ENCODE measurements around the gene RAB40A.

RAB40A gene

GRCh38 chrX:103524747-103525146, 5.5 kb upstream of the RAB40A start (continued):
- TF ChIP-seq KLF10 (tag by site-specific recombination; IDR thresholded peaks at IDR 0.05) (no peak), ZNF174 (tag by site-specific recombination; IDR thresholded peaks at IDR 0.05) (no peak), ZNF202 (tag by site-specific recombination; IDR thresholded peaks at IDR 0.05; ENCODE audit: borderline replicate concordance) (peak; percentile 61; the same call in 1 of the 2 replicates), ZNF555 (tag by site-specific recombination; conservative IDR thresholded peaks at IDR 0.05) (peak; percentile 92), ZNF138 (tag by site-specific recombination; IDR thresholded peaks at IDR 0.05; ENCODE audit: borderline replicate concordance) (no peak), BCL11A (tag by site-specific recombination; IDR thresholded peaks at IDR 0.05; ENCODE audit: low read depth) (no peak), ZBTB48 (tag by site-specific recombination; IDR thresholded peaks at IDR 0.05) (no peak), KLF9 (tag by site-specific recombination; IDR thresholded peaks at IDR 0.05; ENCODE audit: low read depth) (no peak), ZNF658 (tag by site-specific recombination; IDR thresholded peaks at IDR 0.05) (no peak), ZIC2 (tag by site-specific recombination; IDR thresholded peaks at IDR 0.05) (no peak), ZNF654 (tag by site-specific recombination; IDR thresholded peaks at IDR 0.05; ENCODE audit: low read depth) (peak; percentile 47), ZNF501 (tag by site-specific recombination; IDR thresholded peaks at IDR 0.05) (no peak), TRIM28 (IDR thresholded peaks at IDR 0.05; ENCODE audit: borderline replicate concordance, low read length) (no peak), ZBTB20 (tag by site-specific recombination; IDR thresholded peaks at IDR 0.05) (no peak), ZNF140 (tag by site-specific recombination; IDR thresholded peaks at IDR 0.05) (peak; percentile 78; the same call in 1 of the 2 replicates), ZBTB11 (tag by site-specific recombination; conservative IDR thresholded peaks at IDR 0.05; ENCODE audit: low read depth) (peak; percentile 80), SP2 (tag by site-specific recombination; IDR thresholded peaks at IDR 0.05) (no peak), ZNF175 (tag by site-specific recombination; IDR thresholded peaks at IDR 0.05) (no peak), ZNF692 (tag by site-specific recombination; IDR thresholded peaks at IDR 0.05) (no peak), ZNF544 (tag by site-specific recombination; IDR thresholded peaks at IDR 0.05) (no peak), TSHZ1 (tag by site-specific recombination; IDR thresholded peaks at IDR 0.05; ENCODE audit: borderline replicate concordance) (no peak; the same call in 1 of the 2 replicates), ZBTB1 (tag by site-specific recombination; IDR thresholded peaks at IDR 0.05) (no peak), ZNF830 (tag by site-specific recombination; IDR thresholded peaks at IDR 0.05; ENCODE audit: low read depth) (no peak), ZNF529 (tag by site-specific recombination; IDR thresholded peaks at IDR 0.05; ENCODE audit: insufficient replicate concordance) (peak; percentile 44), ZNF280D (tag by site-specific recombination; IDR thresholded peaks at IDR 0.05) (no peak), ZNF629 (tag by site-specific recombination; IDR thresholded peaks at IDR 0.05) (peak; percentile 45; the same call in 1 of the 2 replicates), ZNF394 (tag by site-specific recombination; IDR thresholded peaks at IDR 0.05; ENCODE audit: borderline replicate concordance) (peak; percentile 85), ZNF311 (tag by site-specific recombination; IDR thresholded peaks at IDR 0.05; ENCODE audit: borderline replicate concordance) (no peak)
- TF ChIP-seq, protein P1, sequence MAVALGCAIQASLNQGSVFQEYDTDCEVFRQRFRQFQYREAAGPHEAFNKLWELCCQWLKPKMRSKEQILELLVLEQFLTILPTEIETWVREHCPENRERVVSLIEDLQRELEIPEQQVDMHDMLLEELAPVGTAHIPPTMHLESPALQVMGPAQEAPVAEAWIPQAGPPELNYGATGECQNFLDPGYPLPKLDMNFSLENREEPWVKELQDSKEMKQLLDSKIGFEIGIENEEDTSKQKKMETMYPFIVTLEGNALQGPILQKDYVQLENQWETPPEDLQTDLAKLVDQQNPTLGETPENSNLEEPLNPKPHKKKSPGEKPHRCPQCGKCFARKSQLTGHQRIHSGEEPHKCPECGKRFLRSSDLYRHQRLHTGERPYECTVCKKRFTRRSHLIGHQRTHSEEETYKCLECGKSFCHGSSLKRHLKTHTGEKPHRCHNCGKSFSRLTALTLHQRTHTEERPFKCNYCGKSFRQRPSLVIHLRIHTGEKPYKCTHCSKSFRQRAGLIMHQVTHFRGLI (tag by site-specific recombination; IDR thresholded peaks at IDR 0.05) = no peak
